GM18505 (cell line): Measurements from ENCODE around the gene IFNLR1.

Experiments used
- ATAC-seq: cut with Tn5 transposase; IDR thresholded peaks from one replicate; pipeline ENCODE4 v1.9.1; 2021; ENCODE audit not compliant: unreplicated experiment
- POLR2A ChIP-seq: IDR thresholded peaks from 4 replicates; pipeline ENCODE4 v1.6.1; 2011; ENCODE audit warnings: borderline replicate concordance; ENCODE audit not compliant: insufficient read depth, insufficient read length; ENCODE audit errors: extremely low read depth

Gene IFNLR1

GRCh38 chr1:24110642-24111261 is 76.3 kb downstream of the IFNLR1 start:
- no peak for TF ChIP-seq POLR2A
- ATAC-seq: no peak

- ATAC-seq: no peak
- no peak for TF ChIP-seq POLR2A
Measured at GRCh38 chr1:24109686-24110475, 77.2 kb downstream of the IFNLR1 start.

- no peak for ATAC-seq
- TF ChIP-seq POLR2A: no peak
Measured at GRCh38 chr1:24109166-24109483, 78.0 kb downstream of the IFNLR1 start.

- TF ChIP-seq POLR2A: no peak
Measured at GRCh38 chr1:24108334-24109165, 78.5 kb downstream of the IFNLR1 start.

GRCh38 chr1:24107462-24108138 is 79.5 kb downstream of the IFNLR1 start:
- ATAC-seq: no peak
- no peak for TF ChIP-seq POLR2A

More at GRCh38 chr1:24108334-24109165, 78.5 kb downstream of the IFNLR1 start:
- ATAC-seq: no peak

GRCh38 chr1:24105368-24106160 is 81.5 kb downstream of the IFNLR1 start:
- no peak for TF ChIP-seq POLR2A
- no peak for ATAC-seq

- no peak for ATAC-seq
Measured at GRCh38 chr1:24104854-24105253, 82.2 kb downstream of the IFNLR1 start.

More at GRCh38 chr1:24104854-24105253, 82.2 kb downstream of the IFNLR1 start:
- TF ChIP-seq POLR2A: no peak
